Adipose tissue (tissue), 3 donors: ENCODE data around the gene STK11. TPM values are rescaled to one million over a fixed set of nuclear protein-coding genes. Genes with fewer than 3 reads are reported as not detected.

Experiments
- H3K27ac ChIP-seq: one replicate; pipeline ENCODE4 v1.5.1; 2013; ENCODE audit warnings: low read depth, low read length
- WGBS, 3 donors: extraction: QIAGEN DNeasy Blood & Tissue Kit; methylation state at CpG; one replicate each; pipeline ENCODE4 v1.1.7; 2013; 5-methylcytosine and 5-hydroxymethylcytosine counted together
- polyA plus RNA-seq, 3 donors: library from polyadenylated mRNA; stranded (reverse); fragments of 200-250 nt; gene quantifications; one replicate each; pipeline ENCODE4 v1.2.3, GENCODE V29; 2013
- donor health status: healthy with polysubstance abuse.
- donor health status: Bipolar disorder and iron deficiency.
- donor health status: healthy.

The STK11 gene
- polyA plus RNA-seq, 3 donors: 24.5 to 42.9 (median 39.4) TPM

DNA sequence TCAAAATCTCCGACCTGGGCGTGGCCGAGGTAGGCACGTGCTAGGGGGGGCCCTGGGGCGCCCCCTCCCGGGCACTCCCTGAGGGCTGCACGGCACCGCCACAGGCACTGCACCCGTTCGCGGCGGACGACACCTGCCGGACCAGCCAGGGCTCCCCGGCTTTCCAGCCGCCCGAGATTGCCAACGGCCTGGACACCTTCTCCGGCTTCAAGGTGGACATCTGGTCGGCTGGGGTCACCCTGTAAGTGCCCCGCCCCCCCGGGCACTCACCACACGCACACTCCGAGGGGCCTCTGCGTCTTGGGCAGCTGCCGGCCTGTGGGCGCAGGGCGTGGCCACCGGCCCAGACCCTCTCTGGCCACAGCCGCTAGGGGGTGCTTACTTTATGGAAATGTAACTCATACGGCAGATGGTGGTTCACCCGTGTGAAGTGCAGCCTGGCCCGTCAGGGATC, 14.9 kb downstream of the STK11 start:
- 82 to 91% (median 88%) methylated on average over 33 of the region's 33 CpGs for WGBS, 3 donors
- H3K27ac ChIP-seq: no peak overlapping the region

DNA sequence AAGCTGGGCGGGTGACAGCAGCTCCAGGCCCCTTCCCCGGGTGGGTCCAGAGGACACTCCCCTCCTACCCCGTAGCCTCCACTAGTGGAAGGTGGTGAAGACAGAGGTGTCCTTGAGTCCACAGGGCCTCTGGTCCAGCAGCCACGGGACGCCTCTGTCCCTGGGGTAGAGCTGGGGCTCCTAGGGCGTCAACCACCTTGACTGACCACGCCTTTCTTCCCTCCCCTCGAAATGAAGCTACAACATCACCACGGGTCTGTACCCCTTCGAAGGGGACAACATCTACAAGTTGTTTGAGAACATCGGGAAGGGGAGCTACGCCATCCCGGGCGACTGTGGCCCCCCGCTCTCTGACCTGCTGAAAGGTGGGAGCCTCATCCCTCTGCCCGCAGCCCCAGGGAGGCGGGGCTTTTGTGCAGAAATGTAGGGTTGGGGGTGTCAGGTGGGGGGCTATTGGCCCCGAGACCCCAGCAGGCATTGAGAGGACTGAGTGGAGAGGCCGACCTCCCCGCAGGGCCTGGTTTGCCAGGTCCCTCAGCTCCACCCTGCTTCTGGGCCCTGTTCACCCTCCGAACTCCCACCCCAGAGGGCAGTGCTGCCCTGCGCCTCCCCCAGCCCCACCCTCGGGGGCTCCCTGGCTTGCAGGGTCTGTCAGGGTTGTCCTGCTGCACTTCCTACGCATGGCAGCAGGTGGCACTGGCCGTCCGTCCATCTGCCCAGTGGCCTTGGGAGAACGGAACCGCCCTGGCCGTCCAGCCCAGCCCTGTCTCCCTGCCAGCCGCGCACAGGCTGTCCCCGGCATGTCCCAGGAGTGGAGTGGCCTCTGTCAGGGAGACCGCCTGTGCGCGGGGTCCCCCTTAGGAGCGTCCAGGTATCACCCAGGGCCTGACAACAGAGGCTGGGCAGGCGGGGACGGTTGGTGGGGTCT, 15.7 kb downstream of the STK11 start:
- H3K27ac ChIP-seq: no peak overlapping the region
- 61 to 75% (median 70%) methylated on average over 37 to 38 of the region's 38 CpGs for WGBS, 3 donors

DNA sequence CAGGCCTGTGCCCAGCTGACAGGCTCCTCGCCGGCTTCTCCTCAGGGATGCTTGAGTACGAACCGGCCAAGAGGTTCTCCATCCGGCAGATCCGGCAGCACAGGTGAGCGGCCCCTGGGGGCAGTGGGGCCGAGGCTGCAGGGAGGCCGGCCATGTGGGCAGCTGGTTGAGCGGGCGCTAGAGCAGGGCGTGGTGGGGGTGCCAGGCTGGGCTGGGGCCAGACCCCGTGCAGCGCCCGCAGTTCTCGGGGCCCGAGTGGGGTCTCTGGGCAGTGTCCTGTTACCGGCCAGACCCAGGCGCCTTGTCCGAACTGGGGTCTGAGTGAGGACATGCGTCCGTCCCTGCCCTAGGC, 16.3 kb downstream of the STK11 start:
- 87 to 91% (median 89%) methylated on average over 22 of the region's 22 CpGs for WGBS, 3 donors
- H3K27ac ChIP-seq: no peak overlapping the region

DNA sequence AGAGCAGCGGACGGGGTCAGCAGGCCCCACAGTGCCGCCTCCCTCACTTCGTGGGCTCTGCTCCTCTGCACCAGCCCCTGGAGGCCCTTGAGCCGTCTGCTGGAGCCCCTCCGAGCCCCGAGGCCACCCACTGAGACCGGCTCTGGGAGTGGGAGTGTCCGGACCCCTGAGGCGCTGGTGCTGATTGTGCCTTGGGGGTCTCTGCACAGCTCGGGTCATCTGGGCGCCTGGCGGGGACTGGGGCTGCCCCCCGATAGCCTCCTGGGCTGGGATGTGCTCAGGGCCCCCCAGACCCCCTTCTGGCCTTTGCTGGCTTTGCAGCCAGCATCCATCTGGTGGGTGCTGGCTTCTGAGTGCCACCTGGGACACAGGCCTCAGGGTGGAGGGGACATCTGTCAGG, 16.8 kb downstream of the STK11 start:
- H3K27ac ChIP-seq: no peak overlapping the region
- WGBS, 3 donors: 88 to 89% (median 88%) methylated on average over 13 to 14 of the region's 14 CpGs

DNA sequence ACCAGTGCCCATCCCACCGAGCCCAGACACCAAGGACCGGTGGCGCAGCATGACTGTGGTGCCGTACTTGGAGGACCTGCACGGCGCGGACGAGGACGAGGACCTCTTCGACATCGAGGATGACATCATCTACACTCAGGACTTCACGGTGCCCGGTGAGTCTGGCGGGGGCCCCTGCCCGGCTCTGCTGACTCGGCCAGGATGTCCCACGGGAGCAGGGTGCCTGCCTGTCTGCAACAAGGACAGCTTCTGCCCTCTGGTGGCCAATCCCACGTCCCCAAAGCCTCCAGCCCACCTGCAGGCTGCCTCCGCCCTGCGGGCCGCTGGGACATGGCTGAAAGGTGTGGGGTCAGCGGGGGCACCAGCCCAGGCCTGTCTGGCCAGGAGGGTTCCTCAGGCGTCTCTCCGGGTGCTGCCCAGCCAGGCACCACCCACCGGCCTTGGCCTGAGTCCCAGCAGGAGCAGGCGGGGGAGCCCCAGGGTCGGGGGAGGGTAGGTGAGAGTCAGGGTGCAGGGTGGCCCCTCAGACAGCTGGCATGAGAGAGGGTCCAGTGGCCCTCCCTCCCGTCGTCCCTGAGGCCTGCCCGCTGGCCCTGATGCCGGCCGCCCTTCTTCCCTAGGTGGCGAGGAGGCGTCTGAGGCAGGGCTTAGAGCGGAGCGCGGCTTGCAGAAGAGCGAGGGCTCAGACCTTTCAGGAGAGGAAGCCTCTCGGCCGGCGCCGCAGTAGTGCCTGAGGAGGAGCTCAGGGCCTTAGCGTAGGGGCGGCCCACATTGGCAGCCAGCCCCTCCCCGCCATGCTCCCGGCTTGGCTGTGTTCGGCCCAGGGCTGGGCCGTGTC, 17.7 kb downstream of the STK11 start:
- no peak overlapping the region for H3K27ac ChIP-seq
- WGBS, 3 donors: 75 to 77% (median 76%) methylated on average over 44 to 48 of the region's 48 CpGs

DNA sequence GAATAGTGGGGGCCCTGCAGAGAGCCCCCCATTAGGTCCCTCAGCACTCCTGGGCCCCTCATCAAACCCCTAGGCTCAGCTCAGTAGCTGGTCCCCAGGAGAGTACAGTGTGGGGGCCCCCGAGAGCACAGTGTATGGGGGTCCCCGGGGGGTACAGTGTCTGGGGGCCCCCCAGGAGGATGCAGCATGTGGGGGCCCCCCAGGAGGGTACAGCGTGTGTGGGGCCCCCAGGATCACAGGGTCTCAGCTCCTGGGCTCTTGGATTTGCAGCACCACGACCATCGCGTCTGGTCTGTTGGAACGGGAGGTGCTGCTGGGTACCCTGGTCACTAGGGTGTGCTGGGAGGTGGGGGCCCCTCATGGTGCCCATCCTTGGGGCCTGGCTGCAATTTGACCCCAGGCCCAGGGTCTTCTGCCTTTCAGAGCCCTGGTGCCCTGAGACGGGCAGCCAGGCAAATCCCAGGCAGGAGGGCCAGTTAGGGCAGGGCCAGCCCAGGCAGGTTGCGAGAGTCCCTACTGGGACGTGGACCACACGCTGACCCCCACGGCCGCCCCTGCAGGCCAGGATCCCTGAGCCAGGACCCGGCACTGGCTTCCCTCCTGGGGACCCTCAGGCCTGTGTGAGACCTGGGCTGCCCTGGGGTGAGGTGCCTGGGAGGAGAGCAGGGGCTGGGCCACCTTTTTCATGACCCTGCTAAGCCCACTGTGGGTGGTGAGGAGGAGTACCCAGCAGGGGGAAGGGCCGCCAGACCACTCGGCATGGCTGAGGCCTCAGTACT, 18.7 kb downstream of the STK11 start:
- 90 to 93% (median 91%) methylated on average over 16 of the region's 16 CpGs for WGBS, 3 donors
- no peak overlapping the region for H3K27ac ChIP-seq

DNA sequence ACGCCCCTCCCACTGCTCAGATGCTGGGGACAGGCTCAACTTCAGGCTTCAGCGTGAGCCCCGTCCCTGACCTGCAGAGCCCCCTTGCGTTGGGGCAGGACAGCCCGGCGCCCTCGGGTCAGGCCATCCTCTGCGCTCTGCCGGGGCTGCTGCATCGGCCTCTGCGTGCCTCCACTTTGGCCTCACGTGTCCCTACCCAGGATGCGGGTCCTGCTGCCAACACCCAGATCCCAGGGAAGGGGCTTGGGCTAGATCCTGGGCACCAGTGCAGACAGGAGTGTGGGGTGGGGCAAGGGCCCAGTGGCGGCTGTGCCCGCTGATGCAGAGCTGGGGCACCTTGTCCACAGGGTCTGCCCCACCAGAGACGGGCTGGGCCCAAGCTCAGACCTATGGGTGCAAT, 19.3 kb downstream of the STK11 start:
- 88 to 92% (median 89%) methylated on average over 16 of the region's 16 CpGs for WGBS, 3 donors
- no peak overlapping the region for H3K27ac ChIP-seq

DNA sequence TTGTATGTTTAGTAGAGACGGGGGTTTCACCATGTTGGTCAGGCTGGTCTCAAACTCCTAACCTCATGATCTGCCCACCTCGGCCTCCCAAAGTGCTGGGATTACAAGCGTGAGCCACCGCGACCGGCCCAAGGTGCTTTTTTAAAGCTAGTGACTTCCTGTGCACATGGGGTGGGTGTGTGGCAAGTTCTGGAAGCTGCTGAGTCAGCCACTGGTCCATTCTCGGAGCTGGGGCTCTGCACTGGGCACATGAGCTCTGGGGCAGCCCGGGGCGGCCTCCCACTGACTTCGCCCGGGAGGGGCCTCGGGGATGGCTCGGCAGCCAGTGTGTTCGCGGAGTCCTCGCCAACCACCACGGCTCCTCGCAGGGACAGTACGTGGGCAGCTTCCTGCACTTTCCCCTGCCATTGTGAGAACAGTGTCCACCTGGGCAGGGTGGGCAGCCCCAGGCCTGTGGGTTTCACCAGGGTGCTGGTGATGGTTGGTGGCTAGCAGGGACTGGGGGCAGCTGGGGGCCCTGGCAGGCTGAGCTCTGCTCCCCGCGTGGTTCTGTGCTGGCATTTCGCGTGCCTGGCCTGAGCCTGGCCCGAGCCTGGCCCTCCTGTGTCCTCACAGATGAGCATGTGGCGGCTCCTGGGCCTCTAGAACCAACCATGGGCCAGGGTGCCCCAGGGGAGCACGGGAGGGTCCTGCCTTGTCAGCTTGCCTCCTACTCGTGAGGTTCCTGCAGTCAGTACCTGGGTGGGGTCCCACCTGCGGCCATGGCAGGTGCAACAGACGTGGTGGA, 20.1 kb downstream of the STK11 start:
- 84 to 92% (median 84%) methylated on average over 28 to 29 of the region's 29 CpGs for WGBS, 3 donors
- no peak overlapping the region for H3K27ac ChIP-seq

DNA sequence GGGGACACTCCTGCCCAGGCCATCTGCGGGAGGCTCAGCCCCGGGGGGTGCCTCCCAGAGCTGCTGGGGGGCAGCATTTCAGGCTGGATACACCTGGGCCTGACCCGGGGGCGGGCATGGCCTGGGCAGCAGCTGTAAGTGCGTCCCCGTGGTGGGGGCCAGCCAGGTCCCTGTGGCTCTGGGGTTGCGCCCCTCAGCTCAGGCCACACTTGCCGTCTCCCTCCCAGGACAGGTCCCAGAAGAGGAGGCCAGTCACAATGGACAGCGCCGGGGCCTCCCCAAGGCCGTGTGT, 20.6 kb downstream of the STK11 start:
- H3K27ac ChIP-seq: no peak overlapping the region
- WGBS, 3 donors: 92 to 98% (median 93%) methylated on average over 9 to 11 of the region's 11 CpGs

DNA sequence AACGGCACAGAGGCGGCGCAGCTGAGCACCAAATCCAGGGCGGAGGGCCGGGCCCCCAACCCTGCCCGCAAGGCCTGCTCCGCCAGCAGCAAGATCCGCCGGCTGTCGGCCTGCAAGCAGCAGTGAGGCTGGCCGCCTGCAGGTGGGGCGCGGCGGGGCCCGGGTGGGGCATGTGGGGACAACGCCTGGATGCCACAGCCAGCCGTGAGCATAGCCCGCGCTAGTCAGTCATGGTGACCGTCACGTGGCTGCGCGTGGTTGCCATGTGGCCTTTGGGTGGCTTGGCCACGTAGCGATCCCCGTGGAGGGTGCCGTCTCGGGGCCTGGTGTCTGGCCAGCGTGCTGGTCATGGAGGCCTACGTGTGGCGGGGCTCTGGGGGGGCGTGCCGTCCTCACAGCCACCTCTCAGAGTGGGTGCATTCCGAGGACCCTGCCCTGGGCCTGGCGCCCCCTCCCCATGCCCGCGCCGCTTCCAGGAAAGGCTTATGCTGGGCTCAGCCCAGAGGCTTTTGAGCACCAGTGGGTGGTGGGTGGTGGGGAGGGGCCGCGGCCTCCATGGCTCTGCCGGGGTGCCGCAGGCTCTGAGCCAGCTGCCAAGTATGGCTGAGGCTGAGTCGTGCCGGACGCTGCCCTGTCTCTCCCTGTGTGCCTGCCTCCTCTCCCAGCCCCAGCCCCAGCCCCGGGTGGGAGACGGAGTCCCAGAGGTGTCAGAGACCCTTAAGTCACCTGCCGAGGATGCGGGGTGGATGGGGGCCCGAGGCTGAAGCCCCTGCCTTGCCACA, 21.1 kb downstream of the STK11 start:
- 95 to 96% (median 95%) methylated on average over 46 to 50 of the region's 50 CpGs for WGBS, 3 donors
- no peak overlapping the region for H3K27ac ChIP-seq

DNA sequence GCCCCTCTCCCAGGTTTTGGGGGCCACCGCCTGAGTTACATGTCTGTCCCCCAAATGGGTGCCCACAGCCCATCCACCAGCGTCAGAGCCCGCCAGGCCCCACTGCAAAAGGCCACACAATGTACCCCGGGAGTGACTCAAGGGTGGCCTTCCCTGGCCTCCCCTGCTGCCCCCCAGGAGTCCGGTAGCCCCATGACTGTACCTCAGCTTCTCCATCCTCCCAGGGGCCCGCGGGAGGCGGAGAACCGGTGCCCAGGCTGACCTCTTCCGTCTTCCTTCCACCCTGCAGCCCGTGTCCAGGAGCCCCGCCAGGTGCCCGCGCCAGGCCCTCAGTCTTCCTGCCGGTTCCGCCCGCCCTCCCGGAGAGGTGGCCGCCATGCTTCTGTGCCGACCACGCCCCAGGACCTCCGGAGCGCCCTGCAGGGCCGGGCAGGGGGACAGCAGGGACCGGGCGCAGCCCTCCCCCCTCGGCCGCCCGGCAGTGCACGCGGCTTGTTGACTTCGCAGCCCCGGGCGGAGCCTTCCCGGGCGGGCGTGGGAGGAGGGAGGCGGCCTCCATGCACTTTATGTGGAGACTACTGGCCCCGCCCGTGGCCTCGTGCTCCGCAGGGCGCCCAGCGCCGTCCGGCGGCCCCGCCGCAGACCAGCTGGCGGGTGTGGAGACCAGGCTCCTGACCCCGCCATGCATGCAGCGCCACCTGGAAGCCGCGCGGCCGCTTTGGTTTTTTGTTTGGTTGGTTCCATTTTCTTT, 21.9 kb downstream of the STK11 start:
- H3K27ac ChIP-seq: no peak overlapping the region
- WGBS, 3 donors: 88 to 92% (median 90%) methylated on average over 54 to 56 of the region's 56 CpGs

DNA sequence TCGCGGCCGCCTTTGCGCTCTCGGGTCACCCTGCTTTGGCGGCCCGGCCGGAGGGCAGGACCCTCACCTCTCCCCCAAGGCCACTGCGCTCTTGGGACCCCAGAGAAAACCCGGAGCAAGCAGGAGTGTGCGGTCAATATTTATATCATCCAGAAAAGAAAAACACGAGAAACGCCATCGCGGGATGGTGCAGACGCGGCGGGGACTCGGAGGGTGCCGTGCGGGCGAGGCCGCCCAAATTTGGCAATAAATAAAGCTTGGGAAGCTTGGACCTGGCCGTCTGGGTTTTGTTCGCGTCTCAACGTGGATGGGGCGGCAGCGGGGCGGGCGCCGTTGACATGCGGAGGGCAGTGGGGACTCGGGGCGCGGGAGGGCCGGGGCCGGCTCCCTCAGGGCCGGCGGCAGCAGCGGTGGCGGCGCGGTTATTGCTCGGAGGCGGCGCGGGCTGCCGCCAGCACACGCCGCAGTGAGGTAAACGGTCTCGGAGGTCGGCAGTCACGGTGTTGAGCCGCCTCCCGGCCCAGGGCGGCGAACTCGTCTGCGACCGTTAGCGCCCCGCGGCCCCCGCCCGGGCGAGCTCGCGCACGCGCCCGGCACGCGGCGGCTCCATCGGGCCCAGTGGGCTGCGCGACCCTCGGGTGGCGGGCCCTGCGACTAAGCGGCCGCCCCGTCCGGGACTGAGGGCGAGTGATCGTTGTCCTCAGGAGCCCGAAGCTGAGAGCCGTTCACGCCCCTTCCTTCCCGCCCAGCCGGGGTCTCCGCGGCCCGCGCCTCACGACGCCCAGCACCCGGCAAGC, 22.8 kb downstream of the STK11 start:
- 96 to 97% (median 97%) methylated on average over 77 to 100 of the region's 100 CpGs for WGBS, 3 donors
- no peak overlapping the region for H3K27ac ChIP-seq

DNA sequence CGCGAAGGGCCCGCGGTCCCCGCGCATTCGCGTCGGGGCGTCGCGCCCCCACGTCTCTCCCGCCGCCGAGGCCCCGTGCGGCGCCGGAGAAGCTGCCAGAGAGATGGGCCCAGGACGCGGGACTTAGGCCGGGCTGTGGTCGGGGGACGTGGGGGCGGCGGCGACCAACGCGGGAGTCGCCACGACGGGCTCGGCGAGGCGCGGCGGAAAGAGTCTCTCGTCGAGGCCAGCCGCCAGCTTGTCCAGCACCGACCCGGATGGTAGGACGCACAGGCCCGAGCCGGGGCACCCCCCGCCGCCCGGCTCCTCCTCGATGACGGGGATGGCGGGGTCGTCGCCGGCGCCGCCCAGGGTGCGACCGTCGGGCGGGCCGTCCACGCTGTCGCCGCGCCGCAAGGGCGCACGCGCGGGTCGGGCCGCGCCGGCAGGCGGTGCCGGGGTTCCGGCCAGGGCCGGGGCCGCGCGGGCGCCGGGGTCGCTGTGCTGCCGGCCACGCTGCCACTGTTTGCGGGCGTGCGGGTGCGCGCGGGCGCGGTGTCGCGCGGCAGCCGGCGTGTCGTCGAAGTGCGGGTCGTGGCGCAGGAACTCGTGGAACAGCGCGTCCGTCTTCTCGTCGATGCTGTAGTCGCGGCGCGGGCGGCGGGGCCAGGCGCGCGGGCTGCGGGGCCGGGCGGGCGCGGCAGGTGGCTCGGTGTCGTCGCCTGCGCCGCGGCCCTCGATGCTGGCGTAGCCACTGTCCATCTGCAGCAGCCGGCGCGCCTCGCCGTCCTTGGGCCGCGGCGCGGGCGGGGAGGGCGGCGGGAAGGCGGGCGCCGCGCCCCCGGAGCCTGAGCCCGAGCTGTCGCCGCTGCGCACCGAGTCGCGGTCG, 23.7 kb downstream of the STK11 start:
- WGBS, 3 donors: 94 to 98% (median 96%) methylated on average over 100 to 158 of the region's 158 CpGs
- H3K27ac ChIP-seq: no peak overlapping the region

DNA sequence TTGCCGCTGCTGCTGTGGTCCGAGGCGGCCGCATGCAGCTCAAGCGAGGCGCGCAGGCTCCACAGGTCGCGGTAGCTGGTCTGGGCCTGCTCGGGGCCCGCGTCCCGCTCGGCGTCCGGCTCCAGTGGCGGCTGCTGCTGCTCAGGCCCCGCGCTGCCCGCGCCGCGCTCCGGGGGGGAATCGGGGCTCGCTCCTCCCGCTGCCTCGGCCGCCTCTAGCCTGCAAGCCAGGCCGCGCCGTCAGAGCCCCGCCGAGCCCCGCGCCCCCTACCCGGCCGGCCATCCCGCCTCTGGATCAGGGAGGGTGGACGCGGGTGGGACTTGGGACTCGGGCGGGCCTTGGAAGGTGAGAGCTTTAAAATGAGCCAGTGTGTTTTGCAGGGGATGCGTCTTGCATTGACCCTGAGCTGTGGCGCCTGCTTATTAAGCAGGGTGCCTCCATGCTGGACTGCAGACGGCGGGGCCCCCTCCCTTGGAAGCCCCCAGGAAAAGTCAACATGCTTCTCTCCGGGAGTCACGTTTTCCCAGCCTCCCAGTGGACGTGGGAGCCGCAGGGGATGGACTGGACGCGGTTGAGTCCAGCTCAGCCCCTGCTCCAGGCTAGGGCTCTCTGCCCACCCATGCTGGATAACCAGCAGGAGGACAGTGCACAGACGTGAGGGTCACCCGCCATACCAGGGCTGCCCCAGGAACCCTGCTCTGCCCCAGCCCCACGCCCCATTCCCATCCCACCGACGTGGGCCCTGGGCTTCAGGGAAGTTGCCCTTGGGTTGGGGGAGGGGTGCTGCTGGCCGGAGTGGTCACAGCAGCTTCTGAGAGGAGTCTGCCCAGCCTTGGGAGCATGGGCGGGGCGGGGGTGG, 24.6 kb downstream of the STK11 start:
- 84 to 91% (median 89%) methylated on average over 52 to 61 of the region's 61 CpGs for WGBS, 3 donors
- no peak overlapping the region for H3K27ac ChIP-seq
